ENCODE data around the gene ULK1. TPM values are rescaled to one million over a fixed set of nuclear protein-coding genes. Genes with fewer than 3 reads are reported as not detected.
A peak's percentile ranks its signal among the peaks of the same experiment; 100 is the strongest.

Gene ULK1
- total RNA-seq, 3 donors from 2014 or later, result 16.3 to 17.9 (median 16.7) TPM

- no peaks in the 10 kb centered on the region for H3K27me3 Mint-ChIP-seq (ENCODE audit: low read depth)
- no peak for DNase-seq
- H3K36me3 Mint-ChIP-seq (ENCODE audit: insufficient read depth), result no peaks in the 10 kb centered on the region
- H3K9me3 Mint-ChIP-seq, result no peaks in the 10 kb centered on the region
- H3K4me1 Mint-ChIP-seq (ENCODE audit: low read depth), result peaks cover 9% of the 10 kb centered on the region
- no peak for ATAC-seq
- H3K4me3 Mint-ChIP-seq, result no peak overlapping the region
These were observed 28.8 kb downstream of the ULK1 start for GRCh38 chr12:131923260-131923659.

GRCh38 chr12:131927110-131928079 is 33.0 kb downstream of the ULK1 start:
- Mint-ChIP-seq H3K27me3 (ENCODE audit: low read depth) (no peaks in the 10 kb centered on the region), H3K4me3 (peak overlapping the region; percentile 85), H3K9me3 (no peaks in the 10 kb centered on the region), H3K36me3 (ENCODE audit: insufficient read depth) (peaks cover 7% of the 10 kb centered on the region), H3K4me1 (ENCODE audit: low read depth) (peaks cover 15% of the 10 kb centered on the region)
- DNase-seq (no peak), ATAC-seq (no peak)

GRCh38 chr12:131928080-131928710 is 33.8 kb downstream of the ULK1 start:
- Mint-ChIP-seq H3K4me3 (peak overlapping the region; percentile 85), H3K4me1 (ENCODE audit: low read depth) (peaks cover 19% of the 10 kb centered on the region), H3K36me3 (ENCODE audit: insufficient read depth) (peaks cover 12% of the 10 kb centered on the region)

GRCh38 chr12:131928711-131929580 is 34.5 kb downstream of the ULK1 start, which contains the start of gene PUS1:
Gene PUS1 (plus strand): TSS chr12:131929276. CDS start chr12:131929723, 447 bp downstream.
- peak; percentile 83 to 86 for ATAC-seq
- Mint-ChIP-seq H3K4me3 (peak within 1 kb of the TSS; percentile 97), H3K9me3 (no peaks in the 10 kb centered on the region), H3K4me1 (ENCODE audit: low read depth) (peaks cover 19% of the 10 kb centered on the region), H3K36me3 (ENCODE audit: insufficient read depth) (peaks cover 19% of the 10 kb centered on the region), H3K27me3 (ENCODE audit: low read depth) (no peaks in the 10 kb centered on the region)
- DNase-seq, result peak; percentile 92

More at GRCh38 chr12:131928080-131928710, 33.8 kb downstream of the ULK1 start:
- DNase-seq (no peak), ATAC-seq (peak; percentile 6 to 11)
- Mint-ChIP-seq H3K27me3 (ENCODE audit: low read depth) (no peaks in the 10 kb centered on the region), H3K9me3 (no peaks in the 10 kb centered on the region)

- no peaks in the 10 kb centered on the region for H3K9me3 Mint-ChIP-seq
These were observed 35.4 kb downstream of the ULK1 start for GRCh38 chr12:131929581-131930456.

GRCh38 chr12:131930510-131930909 is 36.1 kb downstream of the ULK1 start:
- H3K4me1 Mint-ChIP-seq (ENCODE audit: low read depth), result peaks cover 13% of the 10 kb centered on the region
- no peak for ATAC-seq
- DNase-seq, result no peak
- H3K4me3 Mint-ChIP-seq, result peak overlapping the region; percentile 97
- H3K9me3 Mint-ChIP-seq, result no peaks in the 10 kb centered on the region
- no peaks in the 10 kb centered on the region for H3K27me3 Mint-ChIP-seq (ENCODE audit: low read depth)
- peaks cover 20% of the 10 kb centered on the region for H3K36me3 Mint-ChIP-seq (ENCODE audit: insufficient read depth)

More at GRCh38 chr12:131929581-131930456, 35.4 kb downstream of the ULK1 start:
- DNase-seq (peak; percentile 17), ATAC-seq (peak; percentile 7 to 15)
- H3K36me3 Mint-ChIP-seq (ENCODE audit: insufficient read depth), result peaks cover 20% of the 10 kb centered on the region
- H3K4me1 Mint-ChIP-seq (ENCODE audit: low read depth), result peaks cover 16% of the 10 kb centered on the region
- peak overlapping the region; percentile 97 for H3K4me3 Mint-ChIP-seq
- H3K27me3 Mint-ChIP-seq (ENCODE audit: low read depth), result no peaks in the 10 kb centered on the region

GRCh38 chr12:131933387-131933786 is 39.0 kb downstream of the ULK1 start:
- H3K9me3 Mint-ChIP-seq, result no peaks in the 10 kb centered on the region
- peaks cover 11% of the 10 kb centered on the region for H3K4me1 Mint-ChIP-seq (ENCODE audit: low read depth)
- H3K36me3 Mint-ChIP-seq (ENCODE audit: insufficient read depth), result peaks cover 29% of the 10 kb centered on the region
- ATAC-seq (no peak), DNase-seq (no peak)
- no peak overlapping the region for H3K4me3 Mint-ChIP-seq
- H3K27me3 Mint-ChIP-seq (ENCODE audit: low read depth), result no peaks in the 10 kb centered on the region

GRCh38 chr12:131934535-131934934 is 40.1 kb downstream of the ULK1 start:
- Mint-ChIP-seq H3K4me1 (ENCODE audit: low read depth) (peaks cover 11% of the 10 kb centered on the region), H3K36me3 (ENCODE audit: insufficient read depth) (peaks cover 29% of the 10 kb centered on the region), H3K27me3 (ENCODE audit: low read depth) (no peaks in the 10 kb centered on the region), H3K9me3 (no peaks in the 10 kb centered on the region), H3K4me3 (no peak overlapping the region)
- DNase-seq (no peak), ATAC-seq (no peak)

- no peaks in the 10 kb centered on the region for H3K4me1 Mint-ChIP-seq (ENCODE audit: low read depth)
- no peaks in the 10 kb centered on the region for H3K27me3 Mint-ChIP-seq (ENCODE audit: low read depth)
- peaks cover 30% of the 10 kb centered on the region for H3K36me3 Mint-ChIP-seq (ENCODE audit: insufficient read depth)
- ATAC-seq (no peak), DNase-seq (no peak)
- H3K4me3 Mint-ChIP-seq, result no peak overlapping the region
- no peaks in the 10 kb centered on the region for H3K9me3 Mint-ChIP-seq
These were observed 43.7 kb downstream of the ULK1 start for GRCh38 chr12:131938082-131938481.

- Mint-ChIP-seq H3K4me3 (no peak overlapping the region), H3K9me3 (no peaks in the 10 kb centered on the region), H3K27me3 (ENCODE audit: low read depth) (no peaks in the 10 kb centered on the region), H3K36me3 (ENCODE audit: insufficient read depth) (peaks cover 26% of the 10 kb centered on the region), H3K4me1 (ENCODE audit: low read depth) (no peaks in the 10 kb centered on the region)
- DNase-seq, result no peak
- ATAC-seq, result no peak
These were observed 44.6 kb downstream of the ULK1 start for GRCh38 chr12:131939007-131939406.

GRCh38 chr12:131940141-131940547 is 45.7 kb downstream of the ULK1 start:
- ATAC-seq, result no peak
- H3K9me3 Mint-ChIP-seq, result no peaks in the 10 kb centered on the region
- no peaks in the 10 kb centered on the region for H3K27me3 Mint-ChIP-seq (ENCODE audit: low read depth)
- H3K4me1 Mint-ChIP-seq (ENCODE audit: low read depth), result no peaks in the 10 kb centered on the region
- no peak overlapping the region for H3K4me3 Mint-ChIP-seq
- peaks cover 32% of the 10 kb centered on the region for H3K36me3 Mint-ChIP-seq (ENCODE audit: insufficient read depth)
- no peak for DNase-seq

GRCh38 chr12:131941116-131941986 is 46.9 kb downstream of the ULK1 start:
- H3K36me3 Mint-ChIP-seq (ENCODE audit: insufficient read depth), result peaks cover 33% of the 10 kb centered on the region
- no peak overlapping the region for H3K4me3 Mint-ChIP-seq
- no peaks in the 10 kb centered on the region for H3K9me3 Mint-ChIP-seq
- no peaks in the 10 kb centered on the region for H3K27me3 Mint-ChIP-seq (ENCODE audit: low read depth)
- DNase-seq (no peak), ATAC-seq (no peak)
- no peaks in the 10 kb centered on the region for H3K4me1 Mint-ChIP-seq (ENCODE audit: low read depth)

Data from activated T-cell treated with anti-CD3 and anti-CD28 coated beads, Interleukin-2, amount 50 U/mL, for 4 hours (primary cell).